Suppressor macrophage treated with lipopolysaccharide for 4 hours (primary cell): Measurements from ENCODE around the gene FTO.

ENCODE experiments used
- DNase-seq: peaks from one replicate; pipeline ENCODE4 v3.0.0-alpha.2; 2020

FTO gene

DNA sequence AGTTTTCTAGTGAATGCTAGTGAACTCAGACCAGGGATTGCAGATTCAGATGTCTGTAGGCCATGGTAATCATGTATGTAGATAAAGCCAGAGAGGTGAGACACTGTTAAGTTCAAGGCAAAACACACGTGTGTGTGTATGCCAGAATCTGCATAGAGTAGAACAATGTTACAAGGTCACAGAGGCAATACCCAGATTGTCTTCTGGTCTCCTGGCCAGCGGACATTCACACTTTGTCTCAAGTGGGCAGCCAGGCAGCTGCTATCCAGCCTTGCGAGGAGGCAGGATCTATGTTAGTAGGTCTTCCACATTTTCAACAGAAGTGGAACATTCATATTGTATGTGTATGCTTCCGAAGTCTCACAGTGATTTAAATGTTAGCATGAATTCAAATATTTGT is 244.4 kb downstream of the FTO start:
- no peak for DNase-seq

DNA sequence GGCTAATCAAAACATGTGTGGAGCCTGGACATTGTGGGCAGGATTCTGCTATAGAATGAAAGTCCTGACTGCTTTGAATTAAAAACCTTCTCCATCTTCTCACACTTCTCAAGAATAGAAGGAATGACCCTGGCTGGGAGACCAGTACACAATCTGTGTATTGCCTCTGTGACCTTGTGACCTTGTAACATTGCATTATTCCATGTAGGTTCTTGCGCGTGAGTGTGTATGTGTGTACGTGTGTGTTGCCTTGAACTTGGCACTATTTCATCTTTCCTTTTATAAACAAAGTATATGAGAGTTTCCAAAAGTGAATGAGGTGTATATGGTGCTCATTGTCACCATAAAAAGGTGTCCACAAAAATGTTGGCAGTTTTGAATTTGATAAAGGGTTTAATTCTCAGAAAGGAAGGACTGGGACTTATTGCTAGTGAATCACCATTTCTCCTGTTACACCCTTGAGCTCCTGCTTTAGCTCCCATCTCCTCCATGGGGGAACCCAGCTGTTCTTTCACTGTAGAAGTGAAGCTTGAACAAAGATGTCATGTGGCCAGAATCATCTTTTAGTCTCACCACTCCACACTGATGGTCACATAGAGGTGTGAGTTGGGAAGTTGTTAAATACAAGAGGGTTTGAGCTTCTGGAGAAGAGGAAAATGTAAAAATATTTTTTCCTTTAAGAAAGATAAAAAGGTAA is 244.9 kb downstream of the FTO start:
- no peak for DNase-seq

DNA sequence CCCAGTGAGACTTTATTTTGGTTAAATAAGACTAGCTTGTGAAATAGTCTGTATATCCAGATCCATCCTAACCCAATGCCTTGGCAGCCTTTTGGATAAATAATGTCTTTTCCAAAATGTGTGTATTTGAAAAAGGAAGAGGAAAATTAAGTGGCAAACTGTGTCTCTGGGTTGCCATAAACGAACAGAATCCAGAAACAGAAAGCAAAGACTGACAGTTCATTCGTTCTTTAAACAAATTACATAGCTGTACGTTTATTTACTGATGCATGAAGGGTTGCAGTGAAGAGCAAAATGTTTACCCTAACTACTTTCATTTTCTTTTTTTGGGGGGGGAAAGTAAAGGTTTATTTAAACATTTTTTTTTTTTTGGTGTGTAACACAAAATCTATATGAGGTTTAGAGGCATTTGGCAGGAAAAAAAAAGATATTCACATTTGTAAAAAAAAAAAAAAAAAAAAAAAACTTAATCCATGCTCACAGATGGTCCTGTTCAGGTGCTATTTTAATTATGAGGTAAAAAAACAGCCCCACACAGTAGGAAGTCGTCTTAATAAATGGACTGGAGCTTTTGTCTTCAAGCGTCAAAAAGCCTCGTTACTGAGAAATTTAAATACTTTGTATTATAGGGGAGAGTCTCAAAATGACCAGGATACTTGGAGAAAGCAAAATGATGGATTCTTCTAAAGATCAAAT is 245.9 kb downstream of the FTO start:
- DNase-seq: no peak

DNA sequence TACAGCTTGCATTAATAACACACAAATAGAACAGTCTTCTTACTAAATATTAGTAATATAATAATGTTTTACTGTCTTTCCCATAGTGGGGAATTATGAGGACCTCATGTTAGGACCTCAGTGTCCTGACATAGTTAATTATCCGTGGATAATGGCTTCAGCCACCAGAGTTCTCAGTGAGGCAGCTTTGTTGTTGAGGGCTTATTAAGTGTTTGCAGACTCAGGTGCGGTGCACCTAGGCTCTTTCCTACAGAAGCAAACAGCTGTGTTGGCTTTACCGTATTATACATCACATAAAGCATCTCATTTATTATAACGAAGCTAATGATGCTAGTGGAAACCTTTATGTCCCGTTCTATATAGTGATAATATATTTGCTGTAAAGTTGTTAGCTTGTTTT is 246.7 kb downstream of the FTO start:
- no peak for DNase-seq

DNA sequence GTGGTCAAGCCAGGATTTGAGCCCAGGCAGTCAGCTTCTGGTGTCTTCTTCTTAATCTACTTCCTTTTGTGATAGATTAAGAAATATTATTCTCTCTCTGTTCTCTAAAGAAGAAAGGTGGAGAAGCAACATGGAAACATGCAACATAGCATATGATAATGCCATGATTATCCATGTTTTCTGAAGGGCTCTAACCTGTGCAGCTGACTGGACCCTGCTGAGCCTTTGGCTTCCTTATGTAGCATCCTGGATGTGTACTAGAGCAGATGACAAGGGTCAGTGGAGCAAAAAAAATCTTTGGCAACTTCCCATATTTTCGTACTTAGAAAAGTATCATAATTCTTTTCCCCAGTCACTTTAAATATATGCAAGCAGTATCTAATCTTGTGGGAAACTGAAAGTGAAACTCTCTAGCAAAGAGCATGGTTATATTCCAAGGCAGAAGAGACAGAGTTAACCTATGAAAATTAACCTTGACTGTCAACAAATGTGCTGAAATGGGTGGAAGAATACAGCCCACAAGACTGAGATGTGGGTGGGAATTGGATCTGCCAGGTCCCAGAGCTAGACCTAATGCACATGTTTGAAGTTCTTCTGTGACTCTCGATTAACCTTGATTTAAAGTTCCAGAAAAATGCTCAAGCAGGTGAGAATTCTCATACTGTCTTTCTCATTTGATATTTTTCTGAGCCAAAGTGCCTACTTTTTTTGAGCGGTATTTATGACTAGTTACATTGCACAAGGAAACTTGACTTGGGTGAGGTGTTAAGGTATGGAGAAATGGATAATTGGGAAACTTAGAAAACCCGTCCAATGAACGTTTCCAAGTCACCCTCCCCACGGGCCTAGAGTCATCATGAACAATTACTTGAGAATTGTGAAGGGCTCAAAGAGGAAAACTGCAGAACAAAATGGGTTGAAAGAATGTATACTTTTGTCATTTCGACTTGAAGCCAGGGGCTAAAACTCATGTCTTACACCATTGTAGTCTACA is 248.6 kb downstream of the FTO start:
- peak; percentile 54 for DNase-seq

DNA sequence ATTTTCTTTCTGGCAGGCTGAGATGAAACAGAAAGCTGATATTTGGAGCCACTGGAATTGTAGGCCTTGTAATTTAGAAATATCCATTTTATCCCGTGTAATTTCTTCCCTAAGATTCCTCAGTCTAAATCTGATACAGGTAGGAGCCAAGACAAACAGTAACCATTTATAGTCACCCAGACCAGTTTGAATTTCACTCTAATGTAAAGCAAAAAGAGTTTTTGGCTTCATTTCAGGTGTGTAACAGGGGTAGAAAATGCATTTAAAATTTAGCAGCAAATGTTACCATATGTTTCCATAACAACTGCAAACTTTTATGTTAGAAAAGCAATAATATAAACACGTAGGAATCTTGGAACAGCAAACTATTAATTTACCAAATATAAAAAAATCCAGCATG is 249.4 kb downstream of the FTO start:
- no peak for DNase-seq

DNA sequence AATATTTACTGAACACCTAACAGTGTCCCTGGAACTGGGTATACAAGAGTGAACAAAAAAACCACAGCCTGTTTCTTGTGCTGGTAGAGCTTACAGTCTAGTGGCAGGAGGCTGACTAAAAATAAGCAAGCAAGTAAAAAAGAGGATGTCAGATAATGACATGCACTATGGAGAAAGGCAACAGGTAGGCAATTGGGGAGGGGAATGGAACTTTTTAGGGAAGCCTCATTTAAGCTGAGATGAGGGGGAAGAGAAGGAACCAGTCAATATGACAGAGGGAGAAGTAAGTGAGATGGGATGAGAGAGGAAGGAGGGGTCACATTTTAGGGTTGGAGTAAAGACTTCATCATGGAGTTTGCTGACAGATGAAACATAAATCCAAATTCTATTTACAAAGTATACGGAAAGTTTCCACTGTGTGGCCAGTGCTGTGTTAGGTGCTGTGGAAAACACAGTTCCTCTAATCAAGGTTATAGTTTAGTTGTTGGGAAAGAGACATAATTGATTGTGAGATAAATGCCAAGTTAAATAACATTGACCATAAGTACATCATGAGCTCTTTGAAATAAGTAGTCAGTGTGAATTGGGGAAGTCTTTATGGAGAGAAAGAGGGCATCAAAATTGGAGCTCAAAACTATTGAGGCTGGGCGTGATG is 251.4 kb downstream of the FTO start:
- no peak for DNase-seq

DNA sequence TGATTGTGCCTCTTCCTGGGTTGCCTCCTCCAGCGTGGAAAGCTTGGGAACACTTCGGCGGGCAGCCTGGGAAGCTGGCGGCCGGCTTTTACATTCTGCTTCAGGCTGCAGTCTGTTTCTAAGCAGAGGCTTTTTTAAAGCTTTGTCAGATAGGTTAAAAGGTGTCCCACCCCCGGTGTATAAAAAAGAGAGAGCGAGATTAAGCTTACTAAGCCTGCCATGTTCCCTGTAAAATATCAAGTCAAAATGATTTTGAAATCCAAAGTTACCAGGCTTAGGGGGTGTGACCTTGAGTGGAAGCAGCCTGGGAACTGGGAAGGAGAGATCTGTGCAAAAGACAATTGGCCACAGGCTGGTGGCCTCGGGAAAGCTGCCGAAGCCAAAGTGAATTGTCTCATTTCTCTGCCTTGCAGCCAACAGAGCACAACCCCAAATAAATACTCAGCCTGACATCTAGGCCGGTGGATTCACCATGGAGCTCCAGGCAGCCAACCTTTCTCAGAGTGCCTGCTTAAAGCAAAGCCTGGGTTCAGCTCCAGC is 254.5 kb downstream of the FTO start:
- DNase-seq: no peak

DNA sequence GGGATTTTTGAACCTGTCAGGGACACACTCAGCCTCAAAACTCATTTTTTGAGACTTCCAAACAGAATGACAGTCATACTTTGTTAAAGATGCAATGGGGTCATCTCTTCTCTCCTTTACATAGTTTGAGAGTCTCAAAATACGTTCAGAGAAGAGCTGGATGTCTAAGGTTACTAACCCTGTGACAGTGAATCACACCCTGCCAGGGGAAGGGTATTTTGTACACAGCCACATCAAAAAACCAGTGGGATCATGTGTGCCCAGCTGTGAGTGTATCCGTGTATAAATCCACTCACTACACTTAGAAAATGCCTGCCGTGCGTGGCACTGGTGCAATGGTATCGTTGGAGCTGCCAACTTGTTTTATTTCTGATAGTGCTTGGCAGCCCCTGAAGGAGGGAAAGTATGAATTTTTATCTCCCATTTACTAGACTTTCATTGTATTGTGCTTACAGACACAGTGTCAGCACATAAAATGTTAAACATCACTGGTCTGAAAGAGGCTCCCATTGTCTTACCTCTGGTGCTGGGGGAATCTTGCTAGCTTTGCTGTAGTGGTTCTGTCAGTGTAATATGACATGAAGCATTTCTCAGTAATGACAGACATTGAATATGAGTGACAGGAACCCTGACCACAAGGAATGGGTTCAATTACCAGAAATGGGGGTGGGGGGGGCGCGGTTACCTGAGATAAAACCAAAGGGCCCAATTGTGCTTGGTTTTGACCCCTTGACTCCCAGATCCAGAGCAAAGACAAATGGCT is 256.3 kb downstream of the FTO start:
- no peak for DNase-seq

DNA sequence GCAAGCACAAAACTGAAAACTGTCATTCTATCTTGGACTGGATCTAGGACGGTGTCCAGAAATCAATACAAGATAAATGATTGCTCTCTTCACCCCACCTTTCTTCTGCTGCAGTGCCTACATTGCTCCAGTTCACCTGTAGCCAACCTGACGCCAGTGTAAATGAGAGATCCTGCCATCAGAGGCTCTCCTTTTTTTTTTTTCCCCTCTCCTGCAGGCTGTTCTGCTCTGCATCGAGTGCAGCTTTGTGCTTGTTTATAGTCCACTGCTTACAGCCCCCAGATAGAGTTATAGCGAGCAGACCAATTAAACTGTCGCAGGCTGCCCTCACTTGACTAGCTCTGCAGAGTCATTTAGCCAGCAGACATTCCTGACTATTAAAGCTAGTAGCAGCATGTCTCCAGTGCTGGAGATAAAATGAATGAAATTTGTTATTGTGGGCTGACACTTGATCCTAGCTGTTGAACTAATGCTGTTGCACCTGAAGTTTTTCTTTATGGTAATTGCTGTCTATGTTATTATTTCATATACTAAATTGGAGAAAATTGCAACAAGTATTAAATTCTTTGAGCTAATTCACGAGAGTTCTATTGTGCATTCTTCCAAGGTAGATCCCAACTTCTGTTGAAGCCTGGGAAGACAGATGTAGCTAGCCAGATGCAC is 257.1 kb downstream of the FTO start:
- DNase-seq: no peak

DNA sequence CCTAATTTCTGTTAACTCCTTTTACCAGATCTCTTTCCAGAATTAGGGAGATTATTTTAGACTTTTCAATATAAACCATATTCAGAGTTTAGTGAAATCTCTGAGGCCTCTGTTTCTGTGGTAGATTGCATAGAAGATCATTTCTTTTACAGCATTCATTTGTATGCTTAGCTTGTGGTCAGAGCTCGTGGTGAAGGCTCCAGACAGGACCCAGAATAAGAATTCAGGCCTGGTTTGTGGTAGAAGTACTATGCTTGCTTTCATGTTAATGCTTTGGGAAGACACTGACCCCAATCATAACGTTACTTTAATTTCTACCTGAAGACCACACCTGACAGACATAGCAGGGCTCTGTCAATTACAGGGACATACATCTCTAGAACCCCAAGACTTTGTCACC is 258.1 kb downstream of the FTO start:
- DNase-seq: no peak

DNA sequence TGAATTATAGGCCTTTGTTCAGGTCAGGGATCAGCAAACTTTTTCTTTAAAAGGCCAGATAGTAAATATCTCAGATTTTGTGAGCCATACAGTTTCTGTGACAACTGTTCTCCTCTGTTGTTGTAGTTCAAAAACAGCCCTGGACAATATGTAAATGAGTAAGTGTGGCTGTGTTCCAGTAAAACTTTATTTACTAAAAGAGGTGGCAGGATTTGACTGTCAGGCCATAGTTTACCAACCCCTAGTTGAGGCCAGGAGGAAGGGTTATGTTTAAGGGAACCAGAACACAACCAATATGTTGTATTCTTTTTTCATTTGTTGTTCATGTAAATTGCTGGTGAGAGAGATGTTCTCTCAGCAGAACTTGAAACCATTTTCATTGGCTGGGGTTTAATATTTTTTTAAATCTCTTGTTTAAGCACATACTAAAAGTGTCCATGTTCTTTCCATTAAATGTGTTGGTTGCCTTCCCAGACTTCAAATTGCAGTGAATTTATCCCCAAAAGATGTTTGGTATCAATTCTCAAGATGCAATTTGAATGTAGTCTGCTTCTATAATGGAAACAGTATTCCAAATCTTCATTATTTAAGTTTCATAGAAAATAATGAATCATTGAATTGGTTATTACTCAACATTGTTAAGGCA is 260.3 kb downstream of the FTO start:
- no peak for DNase-seq

DNA sequence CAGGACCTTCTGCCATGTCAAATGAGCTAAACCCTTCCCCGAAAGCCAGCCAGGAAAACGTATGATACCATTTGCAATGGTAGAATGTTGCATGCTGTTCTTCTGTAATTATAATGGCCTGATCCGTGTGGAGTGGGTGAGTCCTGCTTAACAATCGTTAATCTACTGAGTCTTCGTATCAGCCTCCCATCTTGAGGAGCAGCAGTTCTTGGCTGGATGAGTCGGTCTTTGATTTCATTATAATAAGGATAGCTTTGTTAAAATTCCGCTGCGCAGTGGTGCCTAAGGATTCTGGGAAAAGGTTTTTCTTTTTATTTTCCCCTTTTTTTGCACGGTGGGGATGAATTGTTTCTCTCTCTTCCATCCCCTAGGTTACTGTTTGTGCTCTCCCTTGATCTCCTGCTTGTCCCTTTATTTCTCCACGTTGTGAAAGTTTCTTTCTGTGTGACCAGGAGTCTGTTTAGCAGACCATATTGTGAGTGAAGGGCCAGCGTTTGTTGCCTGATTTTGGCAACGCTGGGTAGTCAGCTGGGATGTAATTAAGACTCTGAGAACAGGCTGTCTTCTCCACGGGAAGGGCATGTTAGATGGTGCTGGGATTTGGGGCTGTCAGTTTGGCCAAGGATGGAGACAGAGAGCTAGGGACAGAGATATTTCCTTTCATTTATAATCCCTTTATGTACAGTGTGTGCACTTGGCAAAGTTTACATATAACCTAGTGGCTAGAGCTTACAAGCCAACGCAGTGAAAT is 263.0 kb downstream of the FTO start:
- DNase-seq: no peak

DNA sequence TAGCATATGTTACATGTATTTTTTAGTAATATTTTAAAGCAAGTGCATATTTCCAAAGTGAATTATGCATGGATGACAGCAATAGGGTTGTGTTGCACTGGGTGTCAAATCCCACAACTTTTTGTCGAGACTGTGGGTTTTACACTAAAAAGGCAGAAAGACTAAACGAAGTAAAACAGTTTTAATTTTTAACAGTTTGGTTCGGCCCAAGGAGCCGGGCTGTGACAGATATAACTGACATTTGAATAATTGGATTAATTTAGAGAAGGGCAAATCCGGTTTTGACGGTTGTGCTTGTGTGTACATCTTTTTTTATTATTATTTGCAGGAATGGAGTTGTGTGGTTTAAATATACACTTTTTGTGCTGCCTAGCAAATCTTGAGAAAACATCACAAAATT is 263.6 kb downstream of the FTO start:
- DNase-seq: no peak

DNA sequence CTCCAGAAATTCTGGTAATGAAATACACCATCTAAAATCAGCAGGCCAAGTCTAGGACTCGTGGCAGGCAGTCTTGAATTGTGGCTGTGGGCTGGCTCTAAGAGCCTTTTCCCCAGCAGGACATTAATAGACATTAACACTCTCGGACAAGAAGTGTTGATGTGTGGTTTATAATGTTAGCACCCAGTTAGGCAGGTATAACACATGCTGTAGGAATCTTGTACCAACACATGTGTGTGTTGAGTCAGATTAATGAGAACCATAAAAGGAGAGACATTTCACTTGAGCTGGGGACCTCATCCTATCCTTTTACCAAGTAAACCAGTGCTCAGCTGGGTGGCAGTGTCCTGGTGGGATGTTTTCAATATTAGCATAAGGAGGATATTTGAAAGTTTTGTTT is 264.5 kb downstream of the FTO start:
- no peak for DNase-seq

DNA sequence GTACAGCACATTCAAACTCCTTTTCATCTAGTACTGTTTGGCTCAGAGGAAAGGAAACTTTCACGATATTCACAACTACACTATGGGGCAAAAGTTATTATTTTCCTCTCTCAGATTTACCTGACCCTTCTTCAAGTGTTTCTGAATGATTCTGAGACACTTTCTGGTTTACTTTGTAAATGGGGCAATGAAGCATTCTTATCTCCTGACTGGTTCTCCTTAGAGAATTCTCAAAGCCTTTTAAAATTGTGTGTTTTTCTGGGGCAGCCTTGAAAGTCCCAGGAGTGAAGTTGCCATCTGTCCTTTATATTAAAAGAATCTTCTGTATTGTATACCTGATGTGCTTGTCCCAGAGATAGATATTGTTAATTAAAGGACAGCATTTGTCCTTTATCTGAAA is 264.9 kb downstream of the FTO start:
- no peak for DNase-seq

DNA sequence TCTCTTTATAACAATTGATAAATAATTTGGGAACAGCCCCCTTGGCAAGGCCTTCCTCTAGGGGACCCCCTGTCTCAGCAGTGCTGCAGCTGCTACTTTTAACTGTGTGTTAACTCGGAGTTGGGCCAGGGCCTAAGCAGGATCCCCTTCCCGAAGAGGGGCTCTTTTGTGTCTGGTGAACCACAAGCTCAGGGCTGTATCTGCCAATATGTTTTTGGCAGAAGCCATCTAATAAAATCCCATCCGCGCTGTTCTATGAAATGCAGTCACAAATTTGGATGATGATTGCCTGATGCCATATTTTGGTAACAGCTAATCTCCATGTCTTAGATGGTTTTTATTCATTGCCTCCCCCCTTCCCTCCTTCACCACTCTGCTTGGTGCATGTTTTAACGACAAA is 267.7 kb downstream of the FTO start:
- DNase-seq: no peak

DNA sequence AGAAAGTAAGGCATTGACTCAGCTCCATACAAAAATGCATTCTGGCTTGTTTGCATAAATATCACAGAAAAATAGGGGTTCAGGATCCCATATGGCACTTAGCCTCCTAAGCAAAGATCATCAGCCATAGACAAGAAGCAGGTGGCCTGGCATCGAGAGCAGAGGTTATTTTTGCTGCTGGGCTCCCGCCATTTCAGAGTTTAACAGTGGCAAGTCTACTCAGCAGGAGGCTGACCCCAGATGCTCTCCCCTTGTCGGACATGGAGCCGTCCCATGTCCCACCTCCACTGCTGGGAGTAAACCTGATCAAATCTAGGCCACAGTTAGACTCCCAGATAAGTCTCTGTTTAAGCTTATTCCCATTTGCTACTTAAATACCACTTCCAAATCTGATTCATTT is 269.1 kb downstream of the FTO start:
- DNase-seq: no peak

DNA sequence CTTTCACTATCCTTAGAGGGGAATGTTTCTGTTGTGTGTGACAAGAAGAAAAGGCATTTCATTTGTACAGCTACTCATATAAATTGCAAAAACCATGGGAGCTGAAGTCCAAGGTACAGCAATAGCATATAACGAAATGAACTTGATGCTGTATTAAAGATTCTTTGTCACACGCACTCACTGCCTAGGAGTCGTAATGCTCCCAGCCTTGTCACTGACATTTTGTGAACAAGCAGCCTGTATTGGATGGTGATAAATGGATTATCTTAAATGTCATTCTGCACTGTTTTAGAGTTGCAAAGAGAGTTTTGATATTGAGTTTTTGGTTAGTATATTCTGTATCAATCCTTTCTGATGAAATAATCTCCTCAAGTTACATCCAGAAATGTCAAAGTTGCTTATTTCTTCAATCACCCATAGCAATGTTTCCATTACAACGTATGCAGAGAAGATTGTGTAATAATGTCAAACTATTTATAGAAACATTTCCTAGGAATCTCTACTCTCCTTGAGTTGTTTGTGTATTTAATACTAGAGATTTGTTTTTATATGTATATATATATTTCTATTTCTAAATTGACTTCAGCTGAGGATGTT is 270.6 kb downstream of the FTO start:
- no peak for DNase-seq

DNA sequence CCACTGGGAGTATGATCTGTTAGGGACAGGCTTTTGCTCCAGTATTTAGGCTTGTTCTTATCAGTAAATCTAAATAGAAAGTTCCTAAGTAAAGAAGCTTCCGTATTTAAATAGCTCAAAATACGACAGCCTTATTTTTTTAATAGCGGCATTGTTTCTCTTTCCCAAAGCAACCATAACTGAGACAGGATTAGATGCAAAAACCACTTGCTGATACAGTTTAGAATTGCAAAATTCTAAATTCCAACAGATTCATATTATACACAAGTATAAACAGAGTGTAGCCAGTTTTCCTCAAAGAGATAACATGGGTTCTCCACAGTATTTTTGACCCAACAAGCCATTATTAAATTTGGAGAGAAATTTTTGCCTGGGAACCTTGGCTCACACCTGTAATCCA is 276.7 kb downstream of the FTO start:
- DNase-seq: no peak
